Measurements from ENCODE around the gene IL6.
"Not testable (repeated sequence)": the region's sequence is repeated elsewhere in the genome, so short reads cannot be mapped to it uniquely, and the experiment has no call there.

The IL6 gene

GRCh38 chr7:22726907-22727713, at the start of gene IL6:
TSS of gene IL6 (plus strand) at chr7:22727200. CDS start at chr7:22727263, 63 bp downstream.
- Histone ChIP-seq H3K9me3 (ENCODE audit: control insufficient read depth, insufficient read depth, low read length) (no peaks in the 10 kb centered on the region), H3K36me3 (ENCODE audit: insufficient read depth, low read length) (peaks cover 4% of the 10 kb centered on the region; the same call in 1 of the 2 replicates), H3K4me1 (ENCODE audit: insufficient read depth, low read length) (peaks cover 27% of the 10 kb centered on the region), H3K9ac (ENCODE audit: low read depth, low read length) (peak within 1 kb of the TSS; percentile 49)

GRCh38 chr7:22677263-22677662, 49.7 kb upstream of the IL6 start:
- not testable (repeated sequence) for H3K9me3 ChIP-seq (ENCODE audit: control insufficient read depth, insufficient read depth, low read length); H3K36me3 ChIP-seq (ENCODE audit: insufficient read depth, low read length); H3K9ac ChIP-seq (ENCODE audit: low read depth, low read length)
- H3K4me1 ChIP-seq (ENCODE audit: insufficient read depth, low read length), result peaks cover 23% of the 10 kb centered on the region

GRCh38 chr7:22677680-22678079, 49.3 kb upstream of the IL6 start:
- Histone ChIP-seq H3K36me3 (ENCODE audit: insufficient read depth, low read length) (no peaks in the 10 kb centered on the region; the same call in 1 of the 2 replicates), H3K4me1 (ENCODE audit: insufficient read depth, low read length) (peaks cover 21% of the 10 kb centered on the region), H3K9me3 (ENCODE audit: control insufficient read depth, insufficient read depth, low read length) (no peaks in the 10 kb centered on the region), H3K9ac (ENCODE audit: low read depth, low read length) (no peak overlapping the region)

GRCh38 chr7:22680482-22680911, 46.5 kb upstream of the IL6 start:
- no peaks in the 10 kb centered on the region for H3K9me3 ChIP-seq (ENCODE audit: control insufficient read depth, insufficient read depth, low read length)
- peaks cover 6% of the 10 kb centered on the region for H3K36me3 ChIP-seq (ENCODE audit: insufficient read depth, low read length)
- H3K9ac ChIP-seq (ENCODE audit: low read depth, low read length), result no peak overlapping the region
- H3K4me1 ChIP-seq (ENCODE audit: insufficient read depth, low read length), result peaks cover 8% of the 10 kb centered on the region

GRCh38 chr7:22681312-22681711, 45.7 kb upstream of the IL6 start:
- H3K36me3 ChIP-seq (ENCODE audit: insufficient read depth, low read length), result peaks cover 6% of the 10 kb centered on the region
- peaks cover 5% of the 10 kb centered on the region for H3K4me1 ChIP-seq (ENCODE audit: insufficient read depth, low read length)

GRCh38 chr7:22681852-22682657, 44.9 kb upstream of the IL6 start:
- peaks cover 5% of the 10 kb centered on the region for H3K4me1 ChIP-seq (ENCODE audit: insufficient read depth, low read length)
- H3K36me3 ChIP-seq (ENCODE audit: insufficient read depth, low read length), result peaks cover 6% of the 10 kb centered on the region
- no peak overlapping the region for H3K9ac ChIP-seq (ENCODE audit: low read depth, low read length)
- no peaks in the 10 kb centered on the region for H3K9me3 ChIP-seq (ENCODE audit: control insufficient read depth, insufficient read depth, low read length)

More at GRCh38 chr7:22681312-22681711, 45.7 kb upstream of the IL6 start:
- Histone ChIP-seq H3K9ac (ENCODE audit: low read depth, low read length) (no peak overlapping the region), H3K9me3 (ENCODE audit: control insufficient read depth, insufficient read depth, low read length) (no peaks in the 10 kb centered on the region)

- H3K4me1 ChIP-seq (ENCODE audit: insufficient read depth, low read length), result peaks cover 5% of the 10 kb centered on the region
- H3K36me3 ChIP-seq (ENCODE audit: insufficient read depth, low read length), result peaks cover 6% of the 10 kb centered on the region
- H3K9me3 ChIP-seq (ENCODE audit: control insufficient read depth, insufficient read depth, low read length), result no peaks in the 10 kb centered on the region
- no peak overlapping the region for H3K9ac ChIP-seq (ENCODE audit: low read depth, low read length)
These were observed 43.6 kb upstream of the IL6 start for GRCh38 chr7:22683379-22683778.

GRCh38 chr7:22686620-22687019, 40.4 kb upstream of the IL6 start:
- peaks cover 6% of the 10 kb centered on the region for H3K36me3 ChIP-seq (ENCODE audit: insufficient read depth, low read length)
- no peaks in the 10 kb centered on the region for H3K9me3 ChIP-seq (ENCODE audit: control insufficient read depth, insufficient read depth, low read length)
- no peak overlapping the region for H3K9ac ChIP-seq (ENCODE audit: low read depth, low read length)
- H3K4me1 ChIP-seq (ENCODE audit: insufficient read depth, low read length), result peaks cover 5% of the 10 kb centered on the region

- Histone ChIP-seq H3K9me3 (ENCODE audit: control insufficient read depth, insufficient read depth, low read length) (no peaks in the 10 kb centered on the region), H3K36me3 (ENCODE audit: insufficient read depth, low read length) (peaks cover 6% of the 10 kb centered on the region), H3K9ac (ENCODE audit: low read depth, low read length) (no peak overlapping the region), H3K4me1 (ENCODE audit: insufficient read depth, low read length) (no peaks in the 10 kb centered on the region)
These were observed 38.9 kb upstream of the IL6 start for GRCh38 chr7:22688084-22688483.

GRCh38 chr7:22688934-22689333, 38.1 kb upstream of the IL6 start:
- not testable (repeated sequence) for H3K36me3 ChIP-seq (ENCODE audit: insufficient read depth, low read length); H3K9ac ChIP-seq (ENCODE audit: low read depth, low read length); H3K9me3 ChIP-seq (ENCODE audit: control insufficient read depth, insufficient read depth, low read length); H3K4me1 ChIP-seq (ENCODE audit: insufficient read depth, low read length)

GRCh38 chr7:22694597-22695207, 32.3 kb upstream of the IL6 start:
- Histone ChIP-seq H3K9ac (ENCODE audit: low read depth, low read length) (no peak overlapping the region), H3K4me1 (ENCODE audit: insufficient read depth, low read length) (peaks cover 25% of the 10 kb centered on the region), H3K9me3 (ENCODE audit: control insufficient read depth, insufficient read depth, low read length) (no peaks in the 10 kb centered on the region), H3K36me3 (ENCODE audit: insufficient read depth, low read length) (peaks cover 4% of the 10 kb centered on the region; the same call in 1 of the 2 replicates)

- no peak overlapping the region for H3K9ac ChIP-seq (ENCODE audit: low read depth, low read length)
- peaks cover 25% of the 10 kb centered on the region for H3K4me1 ChIP-seq (ENCODE audit: insufficient read depth, low read length)
- no peaks in the 10 kb centered on the region for H3K9me3 ChIP-seq (ENCODE audit: control insufficient read depth, insufficient read depth, low read length)
- H3K36me3 ChIP-seq (ENCODE audit: insufficient read depth, low read length), result peaks cover 9% of the 10 kb centered on the region
These were observed 31.4 kb upstream of the IL6 start for GRCh38 chr7:22695476-22696132.

- peaks cover 29% of the 10 kb centered on the region for H3K4me1 ChIP-seq (ENCODE audit: insufficient read depth, low read length)
- no peaks in the 10 kb centered on the region for H3K9me3 ChIP-seq (ENCODE audit: control insufficient read depth, insufficient read depth, low read length)
- peaks cover 9% of the 10 kb centered on the region for H3K36me3 ChIP-seq (ENCODE audit: insufficient read depth, low read length)
- H3K9ac ChIP-seq (ENCODE audit: low read depth, low read length), result no peak overlapping the region
These were observed 30.3 kb upstream of the IL6 start for GRCh38 chr7:22696541-22697228.
